ENCODE data around the gene NCEH1. TPM values are rescaled to one million over a fixed set of nuclear protein-coding genes. Genes with fewer than 3 reads are reported as not detected.

Gene NCEH1
- total and polyA plus RNA-seq, 2 of the 13 experiments (the other 11 are each of a cell fraction or from before 2014, with no cell fraction given), result 12.9 to 21.4 TPM

- TF ChIP-seq, protein P1, sequence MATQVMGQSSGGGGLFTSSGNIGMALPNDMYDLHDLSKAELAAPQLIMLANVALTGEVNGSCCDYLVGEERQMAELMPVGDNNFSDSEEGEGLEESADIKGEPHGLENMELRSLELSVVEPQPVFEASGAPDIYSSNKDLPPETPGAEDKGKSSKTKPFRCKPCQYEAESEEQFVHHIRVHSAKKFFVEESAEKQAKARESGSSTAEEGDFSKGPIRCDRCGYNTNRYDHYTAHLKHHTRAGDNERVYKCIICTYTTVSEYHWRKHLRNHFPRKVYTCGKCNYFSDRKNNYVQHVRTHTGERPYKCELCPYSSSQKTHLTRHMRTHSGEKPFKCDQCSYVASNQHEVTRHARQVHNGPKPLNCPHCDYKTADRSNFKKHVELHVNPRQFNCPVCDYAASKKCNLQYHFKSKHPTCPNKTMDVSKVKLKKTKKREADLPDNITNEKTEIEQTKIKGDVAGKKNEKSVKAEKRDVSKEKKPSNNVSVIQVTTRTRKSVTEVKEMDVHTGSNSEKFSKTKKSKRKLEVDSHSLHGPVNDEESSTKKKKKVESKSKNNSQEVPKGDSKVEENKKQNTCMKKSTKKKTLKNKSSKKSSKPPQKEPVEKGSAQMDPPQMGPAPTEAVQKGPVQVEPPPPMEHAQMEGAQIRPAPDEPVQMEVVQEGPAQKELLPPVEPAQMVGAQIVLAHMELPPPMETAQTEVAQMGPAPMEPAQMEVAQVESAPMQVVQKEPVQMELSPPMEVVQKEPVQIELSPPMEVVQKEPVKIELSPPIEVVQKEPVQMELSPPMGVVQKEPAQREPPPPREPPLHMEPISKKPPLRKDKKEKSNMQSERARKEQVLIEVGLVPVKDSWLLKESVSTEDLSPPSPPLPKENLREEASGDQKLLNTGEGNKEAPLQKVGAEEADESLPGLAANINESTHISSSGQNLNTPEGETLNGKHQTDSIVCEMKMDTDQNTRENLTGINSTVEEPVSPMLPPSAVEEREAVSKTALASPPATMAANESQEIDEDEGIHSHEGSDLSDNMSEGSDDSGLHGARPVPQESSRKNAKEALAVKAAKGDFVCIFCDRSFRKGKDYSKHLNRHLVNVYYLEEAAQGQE (IDR thresholded peaks at IDR 0.05; ENCODE audit: borderline replicate concordance in 1 of 2, low read depth in 1 of 2, low read length in 2 of 2), result no peak
- TF ChIP-seq ZNF326 (CRISPR knock-in tag; IDR thresholded peaks at IDR 0.05; ENCODE audit: borderline replicate concordance) (no peak), ZBTB37 (CRISPR knock-in tag; IDR thresholded peaks at IDR 0.05) (no peak), FOSL2 (CRISPR knock-in tag; IDR thresholded peaks at IDR 0.05) (no peak)
These were observed 2.9 kb downstream of the NCEH1 start (continued) for GRCh38 chr3:172707967-172708366.

DNA sequence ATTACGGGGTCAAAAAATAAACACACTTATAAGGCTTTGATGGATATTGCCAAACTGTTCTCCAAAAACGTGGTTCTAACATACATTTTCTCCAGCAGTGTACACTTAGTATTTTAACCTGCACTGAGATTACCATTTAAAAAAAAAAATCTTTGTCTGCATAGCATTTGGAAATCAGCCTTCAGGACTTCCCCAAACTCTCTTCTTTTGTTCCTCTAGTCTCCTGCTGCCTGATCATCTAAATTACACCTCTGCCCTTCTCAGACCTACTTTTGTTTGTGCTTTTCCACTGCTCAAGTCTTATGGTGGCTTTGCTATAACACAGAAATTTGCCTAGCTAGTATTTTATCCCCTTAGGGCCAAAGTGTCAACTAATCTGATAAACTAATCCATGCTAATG, 3.8 kb downstream of the NCEH1 start:
- Histone ChIP-seq H3K79me2 (ENCODE audit: insufficient read depth, low read length) (peaks cover 68% of the 10 kb centered on the region), H3K27me3 (ENCODE audit: control insufficient read depth in 1 of 2, insufficient read depth in 2 of 2, low read length in 2 of 2) (no peaks in the 10 kb centered on the region), H3K27ac (ENCODE audit: extremely low read length, insufficient read depth, low read length) (no peak overlapping the region), H3K9me3 (ENCODE audit: low read length) (no peaks in the 10 kb centered on the region), H2AFZ (ENCODE audit: low read length) (no peak overlapping the region), H3K4me3 (replicated peaks in 1 of 3; ENCODE audit: insufficient read depth in 1 of 3, low read depth in 2 of 3, low read length in 3 of 3) (no peak overlapping the region), H4K20me1 (ENCODE audit: insufficient read depth, low read length) (no peaks in the 10 kb centered on the region), H3K9ac (ENCODE audit: insufficient read depth, low read depth, low read length) (no peak overlapping the region), H3K4me2 (ENCODE audit: low read depth, low read length) (no peak overlapping the region), H3K36me3 (replicated peaks in 1 of 2; ENCODE audit: control insufficient read depth in 1 of 2, insufficient read depth in 2 of 2, low read length in 2 of 2) (no peaks in the 10 kb centered on the region), H3K4me1 (ENCODE audit: insufficient read depth, low read length) (peaks cover 78% of the 10 kb centered on the region)
- CTCF ChIA-PET (ENCODE audit: low intra/inter-chr PET ratio, low total read pairs), result no interaction called here
- 94% methylated on average over 2 of the region's 2 CpGs for WGBS (ENCODE audit: low lambda C conversion rate)
- intact Hi-C loops (cut with micrococcal nuclease; ENCODE audit: unreplicated experiment), result no loop called here
- FAIRE-seq, result no peak
- in situ Hi-C loops (cut with HindIII; ENCODE audit: extremely low pct_ligation_motif_present, low pct_unique_long_range_greater_than_20kb), result no loop called here
- no peak for ATAC-seq
- no TSS peak for BruUV-seq (replicated peaks)
- POLR2A ChIA-PET, result interaction anchor here (2.8 kb wide), 1 partner anchor 10 kb away, joined by 11 read pairs; no protein-coding TSS in a partner anchor
- no peak for DNase-seq (ENCODE audit: low spot score)
- TF ChIP-seq CAMTA2 (CRISPR knock-in tag; IDR thresholded peaks at IDR 0.05; ENCODE audit: borderline replicate concordance), result no peak
- no peak for TF ChIP-seq CBFB (CRISPR knock-in tag; IDR thresholded peaks at IDR 0.05)
- TF ChIP-seq, protein P2, sequence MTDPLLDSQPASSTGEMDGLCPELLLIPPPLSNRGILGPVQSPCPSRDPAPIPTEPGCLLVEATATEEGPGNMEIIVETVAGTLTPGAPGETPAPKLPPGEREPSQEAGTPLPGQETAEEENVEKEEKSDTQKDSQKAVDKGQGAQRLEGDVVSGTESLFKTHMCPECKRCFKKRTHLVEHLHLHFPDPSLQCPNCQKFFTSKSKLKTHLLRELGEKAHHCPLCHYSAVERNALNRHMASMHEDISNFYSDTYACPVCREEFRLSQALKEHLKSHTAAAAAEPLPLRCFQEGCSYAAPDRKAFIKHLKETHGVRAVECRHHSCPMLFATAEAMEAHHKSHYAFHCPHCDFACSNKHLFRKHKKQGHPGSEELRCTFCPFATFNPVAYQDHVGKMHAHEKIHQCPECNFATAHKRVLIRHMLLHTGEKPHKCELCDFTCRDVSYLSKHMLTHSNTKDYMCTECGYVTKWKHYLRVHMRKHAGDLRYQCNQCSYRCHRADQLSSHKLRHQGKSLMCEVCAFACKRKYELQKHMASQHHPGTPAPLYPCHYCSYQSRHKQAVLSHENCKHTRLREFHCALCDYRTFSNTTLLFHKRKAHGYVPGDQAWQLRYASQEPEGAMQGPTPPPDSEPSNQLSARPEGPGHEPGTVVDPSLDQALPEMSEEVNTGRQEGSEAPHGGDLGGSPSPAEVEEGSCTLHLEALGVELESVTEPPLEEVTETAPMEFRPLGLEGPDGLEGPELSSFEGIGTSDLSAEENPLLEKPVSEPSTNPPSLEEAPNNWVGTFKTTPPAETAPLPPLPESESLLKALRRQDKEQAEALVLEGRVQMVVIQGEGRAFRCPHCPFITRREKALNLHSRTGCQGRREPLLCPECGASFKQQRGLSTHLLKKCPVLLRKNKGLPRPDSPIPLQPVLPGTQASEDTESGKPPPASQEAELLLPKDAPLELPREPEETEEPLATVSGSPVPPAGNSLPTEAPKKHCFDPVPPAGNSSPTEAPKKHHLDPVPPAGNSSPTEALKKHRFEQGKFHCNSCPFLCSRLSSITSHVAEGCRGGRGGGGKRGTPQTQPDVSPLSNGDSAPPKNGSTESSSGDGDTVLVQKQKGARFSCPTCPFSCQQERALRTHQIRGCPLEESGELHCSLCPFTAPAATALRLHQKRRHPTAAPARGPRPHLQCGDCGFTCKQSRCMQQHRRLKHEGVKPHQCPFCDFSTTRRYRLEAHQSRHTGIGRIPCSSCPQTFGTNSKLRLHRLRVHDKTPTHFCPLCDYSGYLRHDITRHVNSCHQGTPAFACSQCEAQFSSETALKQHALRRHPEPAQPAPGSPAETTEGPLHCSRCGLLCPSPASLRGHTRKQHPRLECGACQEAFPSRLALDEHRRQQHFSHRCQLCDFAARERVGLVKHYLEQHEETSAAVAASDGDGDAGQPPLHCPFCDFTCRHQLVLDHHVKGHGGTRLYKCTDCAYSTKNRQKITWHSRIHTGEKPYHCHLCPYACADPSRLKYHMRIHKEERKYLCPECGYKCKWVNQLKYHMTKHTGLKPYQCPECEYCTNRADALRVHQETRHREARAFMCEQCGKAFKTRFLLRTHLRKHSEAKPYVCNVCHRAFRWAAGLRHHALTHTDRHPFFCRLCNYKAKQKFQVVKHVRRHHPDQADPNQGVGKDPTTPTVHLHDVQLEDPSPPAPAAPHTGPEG (CRISPR knock-in tag; IDR thresholded peaks at IDR 0.05), result no peak
- TF ChIP-seq MTF1 (CRISPR knock-in tag; IDR thresholded peaks at IDR 0.05), result no peak
- TF ChIP-seq ZNF329 (CRISPR knock-in tag; IDR thresholded peaks at IDR 0.05; ENCODE audit: low read depth), result no peak
- TF ChIP-seq ZNF75D (CRISPR knock-in tag; IDR thresholded peaks at IDR 0.05; ENCODE audit: borderline replicate concordance), result no peak
- no peak for TF ChIP-seq ZNF564 (CRISPR knock-in tag; IDR thresholded peaks at IDR 0.05)
- no peak for TF ChIP-seq FOXK2 (IDR thresholded peaks at IDR 0.05)
